Measurements from ENCODE around the gene PRDM16. TPM values are rescaled to one million over a fixed set of nuclear protein-coding genes. Genes with fewer than 3 reads are reported as not detected.

PRDM16 gene
- total RNA-seq, 1 experiment from 2014 or later = 6.1 TPM

GRCh38 chr1:3263790-3264189 lies 194.8 kb downstream of the PRDM16 start:
- H3K4me2 ChIP-seq (ENCODE audit: low read length) = no peak overlapping the region
- no TSS peak for BruUV-seq (replicated peaks)
- no peaks in the 10 kb centered on the region for H4K20me1 ChIP-seq (ENCODE audit: insufficient read depth)
- H3K9me2 ChIP-seq (ENCODE audit: insufficient read depth) = no peaks in the 10 kb centered on the region
- intact Hi-C loops (cut with micrococcal nuclease) = no loop called here
- H2AFZ ChIP-seq (ENCODE audit: low read depth, low read length, poor library complexity, severe bottlenecking) = no peak overlapping the region
- H3K9me3 ChIP-seq (ENCODE audit: control insufficient read depth in 1 of 2, insufficient read depth in 1 of 2, low read depth in 1 of 2, low read length in 2 of 2) = no peaks in the 10 kb centered on the region
- H3K4me3 ChIP-seq (replicated peaks in 1 of 2; ENCODE audit: low read depth in 1 of 2, low read length in 2 of 2) = no peak overlapping the region
- POLR2A ChIA-PET = no interaction called here
- ATAC-seq = no peak
- H3K27me3 ChIP-seq (ENCODE audit: insufficient read depth, low read length) = no peaks in the 10 kb centered on the region
- no peak overlapping the region for H3K9ac ChIP-seq (ENCODE audit: low read length)
- RAD21 ChIA-PET (ENCODE audit: low non-redundant PET in 1 of 2, low total read pairs in 2 of 2, uncharacterized antibody in 2 of 2, unreplicated experiment in 2 of 2) = no interaction called here
- TF ChIP-seq ELF1 (IDR thresholded peaks at IDR 0.05; ENCODE audit: borderline replicate concordance, low read depth) (no peak), MAX (IDR thresholded peaks at IDR 0.05) (no peak), POLR2AphosphoS5 (IDR thresholded peaks at IDR 0.05; ENCODE audit: low read depth, low read length) (no peak), EZH2 (IDR thresholded peaks at IDR 0.05) (no peak), YY1 (IDR thresholded peaks at IDR 0.05; ENCODE audit: extremely low read depth, insufficient replicate concordance, low read depth, low read length) (no peak), EGR1 (IDR thresholded peaks at IDR 0.05; ENCODE audit: low read depth) (no peak), ZFX (IDR thresholded peaks at IDR 0.05) (no peak), CEBPB (IDR thresholded peaks at IDR 0.05; ENCODE audit: low read depth) (no peak), FOSL1 (IDR thresholded peaks at IDR 0.05; ENCODE audit: low read depth) (no peak), SP1 (IDR thresholded peaks at IDR 0.05; ENCODE audit: low read depth) (no peak), SRF (IDR thresholded peaks at IDR 0.05; ENCODE audit: low read depth) (no peak), POLR2A (IDR thresholded peaks at IDR 0.05; ENCODE audit: borderline replicate concordance, extremely low read depth, insufficient read depth, insufficient read length) (no peak), TCF7L2 (IDR thresholded peaks at IDR 0.05; ENCODE audit: borderline replicate concordance, extremely low read depth, insufficient read depth, insufficient read length) (no peak)
- TF ChIP-seq, protein P1, sequence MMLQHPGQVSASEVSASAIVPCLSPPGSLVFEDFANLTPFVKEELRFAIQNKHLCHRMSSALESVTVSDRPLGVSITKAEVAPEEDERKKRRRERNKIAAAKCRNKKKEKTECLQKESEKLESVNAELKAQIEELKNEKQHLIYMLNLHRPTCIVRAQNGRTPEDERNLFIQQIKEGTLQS (IDR thresholded peaks at IDR 0.05) = no peak
- TF ChIP-seq, protein P2, sequence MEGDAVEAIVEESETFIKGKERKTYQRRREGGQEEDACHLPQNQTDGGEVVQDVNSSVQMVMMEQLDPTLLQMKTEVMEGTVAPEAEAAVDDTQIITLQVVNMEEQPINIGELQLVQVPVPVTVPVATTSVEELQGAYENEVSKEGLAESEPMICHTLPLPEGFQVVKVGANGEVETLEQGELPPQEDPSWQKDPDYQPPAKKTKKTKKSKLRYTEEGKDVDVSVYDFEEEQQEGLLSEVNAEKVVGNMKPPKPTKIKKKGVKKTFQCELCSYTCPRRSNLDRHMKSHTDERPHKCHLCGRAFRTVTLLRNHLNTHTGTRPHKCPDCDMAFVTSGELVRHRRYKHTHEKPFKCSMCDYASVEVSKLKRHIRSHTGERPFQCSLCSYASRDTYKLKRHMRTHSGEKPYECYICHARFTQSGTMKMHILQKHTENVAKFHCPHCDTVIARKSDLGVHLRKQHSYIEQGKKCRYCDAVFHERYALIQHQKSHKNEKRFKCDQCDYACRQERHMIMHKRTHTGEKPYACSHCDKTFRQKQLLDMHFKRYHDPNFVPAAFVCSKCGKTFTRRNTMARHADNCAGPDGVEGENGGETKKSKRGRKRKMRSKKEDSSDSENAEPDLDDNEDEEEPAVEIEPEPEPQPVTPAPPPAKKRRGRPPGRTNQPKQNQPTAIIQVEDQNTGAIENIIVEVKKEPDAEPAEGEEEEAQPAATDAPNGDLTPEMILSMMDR (IDR thresholded peaks at IDR 0.05 in 2 of 3, conservative IDR thresholded peaks at IDR 0.05 in 1 of 3; ENCODE audit: borderline replicate concordance in 1 of 3, insufficient read depth in 1 of 3, low read depth in 2 of 3, low read length in 2 of 3) = no peak
- TF ChIP-seq, protein P3, sequence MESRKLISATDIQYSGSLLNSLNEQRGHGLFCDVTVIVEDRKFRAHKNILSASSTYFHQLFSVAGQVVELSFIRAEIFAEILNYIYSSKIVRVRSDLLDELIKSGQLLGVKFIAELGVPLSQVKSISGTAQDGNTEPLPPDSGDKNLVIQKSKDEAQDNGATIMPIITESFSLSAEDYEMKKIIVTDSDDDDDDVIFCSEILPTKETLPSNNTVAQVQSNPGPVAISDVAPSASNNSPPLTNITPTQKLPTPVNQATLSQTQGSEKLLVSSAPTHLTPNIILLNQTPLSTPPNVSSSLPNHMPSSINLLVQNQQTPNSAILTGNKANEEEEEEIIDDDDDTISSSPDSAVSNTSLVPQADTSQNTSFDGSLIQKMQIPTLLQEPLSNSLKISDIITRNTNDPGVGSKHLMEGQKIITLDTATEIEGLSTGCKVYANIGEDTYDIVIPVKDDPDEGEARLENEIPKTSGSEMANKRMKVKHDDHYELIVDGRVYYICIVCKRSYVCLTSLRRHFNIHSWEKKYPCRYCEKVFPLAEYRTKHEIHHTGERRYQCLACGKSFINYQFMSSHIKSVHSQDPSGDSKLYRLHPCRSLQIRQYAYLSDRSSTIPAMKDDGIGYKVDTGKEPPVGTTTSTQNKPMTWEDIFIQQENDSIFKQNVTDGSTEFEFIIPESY (IDR thresholded peaks at IDR 0.05; ENCODE audit: extremely low read depth, insufficient replicate concordance, low read length) = no peak
- TF ChIP-seq, protein P4, sequence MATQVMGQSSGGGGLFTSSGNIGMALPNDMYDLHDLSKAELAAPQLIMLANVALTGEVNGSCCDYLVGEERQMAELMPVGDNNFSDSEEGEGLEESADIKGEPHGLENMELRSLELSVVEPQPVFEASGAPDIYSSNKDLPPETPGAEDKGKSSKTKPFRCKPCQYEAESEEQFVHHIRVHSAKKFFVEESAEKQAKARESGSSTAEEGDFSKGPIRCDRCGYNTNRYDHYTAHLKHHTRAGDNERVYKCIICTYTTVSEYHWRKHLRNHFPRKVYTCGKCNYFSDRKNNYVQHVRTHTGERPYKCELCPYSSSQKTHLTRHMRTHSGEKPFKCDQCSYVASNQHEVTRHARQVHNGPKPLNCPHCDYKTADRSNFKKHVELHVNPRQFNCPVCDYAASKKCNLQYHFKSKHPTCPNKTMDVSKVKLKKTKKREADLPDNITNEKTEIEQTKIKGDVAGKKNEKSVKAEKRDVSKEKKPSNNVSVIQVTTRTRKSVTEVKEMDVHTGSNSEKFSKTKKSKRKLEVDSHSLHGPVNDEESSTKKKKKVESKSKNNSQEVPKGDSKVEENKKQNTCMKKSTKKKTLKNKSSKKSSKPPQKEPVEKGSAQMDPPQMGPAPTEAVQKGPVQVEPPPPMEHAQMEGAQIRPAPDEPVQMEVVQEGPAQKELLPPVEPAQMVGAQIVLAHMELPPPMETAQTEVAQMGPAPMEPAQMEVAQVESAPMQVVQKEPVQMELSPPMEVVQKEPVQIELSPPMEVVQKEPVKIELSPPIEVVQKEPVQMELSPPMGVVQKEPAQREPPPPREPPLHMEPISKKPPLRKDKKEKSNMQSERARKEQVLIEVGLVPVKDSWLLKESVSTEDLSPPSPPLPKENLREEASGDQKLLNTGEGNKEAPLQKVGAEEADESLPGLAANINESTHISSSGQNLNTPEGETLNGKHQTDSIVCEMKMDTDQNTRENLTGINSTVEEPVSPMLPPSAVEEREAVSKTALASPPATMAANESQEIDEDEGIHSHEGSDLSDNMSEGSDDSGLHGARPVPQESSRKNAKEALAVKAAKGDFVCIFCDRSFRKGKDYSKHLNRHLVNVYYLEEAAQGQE (IDR thresholded peaks at IDR 0.05; ENCODE audit: low read depth) = no peak
- H3K27ac ChIP-seq (ENCODE audit: low read depth, low read length) = no peak overlapping the region
- CTCF ChIA-PET = no interaction called here
- no peak for DNase-seq (ENCODE audit: low read depth, low spot score)
- no peaks in the 10 kb centered on the region for H3K36me3 ChIP-seq (ENCODE audit: control insufficient read depth in 1 of 2, insufficient read depth in 2 of 2, low read length in 2 of 2)
- H3K79me2 ChIP-seq (ENCODE audit: insufficient read depth, low read length) = no peaks in the 10 kb centered on the region
- H3K4me1 ChIP-seq (ENCODE audit: control insufficient read depth in 1 of 2, insufficient read depth in 2 of 2, low read length in 2 of 2) = no peaks in the 10 kb centered on the region
